ENCODE results near the gene NUFIP2.
A peak's percentile ranks its signal among the peaks of the same experiment; 100 is the strongest.

The NUFIP2 gene

GRCh38 chr17:29245401-29245800 lies 48.5 kb downstream of the NUFIP2 start:
- TF ChIP-seq CTCF (IDR thresholded peaks at IDR 0.05; ENCODE audit: insufficient read depth, low read length, missing control alignments), result no peak
- POLR2A ChIA-PET, result no interaction called here

GRCh38 chr17:29243792-29244191 lies 50.2 kb downstream of the NUFIP2 start:
- ChIA-PET CTCF (interaction anchor here (1.1 to 4.9 kb wide), 6 partner anchors 13 to 98 kb away, joined by 3 to 40 read pairs (median 5); partner anchors contain the start of gene MYO18A), POLR2A (interaction anchor here (0.6 kb wide), 1 partner anchor 8 kb away, joined by 3 read pairs; no protein-coding TSS in a partner anchor)
- H3K4me3 ChIP-seq (ENCODE audit: low read depth, low read length), result no peak overlapping the region
- peak; percentile 66 for TF ChIP-seq CTCF (IDR thresholded peaks at IDR 0.05; ENCODE audit: insufficient read depth, low read length, missing control alignments)
- DNase-seq (ENCODE audit: low read depth, low spot score), result no peak

More at GRCh38 chr17:29245401-29245800, 48.5 kb downstream of the NUFIP2 start:
- no peak overlapping the region for H3K4me3 ChIP-seq (ENCODE audit: low read depth, low read length)
- no peak for DNase-seq (ENCODE audit: low read depth, low spot score)
- CTCF ChIA-PET, result no interaction called here

GRCh38 chr17:29242790-29243189 lies 51.2 kb downstream of the NUFIP2 start:
- DNase-seq (ENCODE audit: low read depth, low spot score), result no peak
- POLR2A ChIA-PET, result interaction anchor here (3.0 kb wide), 1 partner anchor 8 kb away, joined by 18 read pairs; no protein-coding TSS in a partner anchor
- CTCF ChIA-PET, result interaction anchor here (0.8 to 4.9 kb wide), 8 partner anchors 8 to 119 kb away, joined by 3 to 40 read pairs (median 10); no protein-coding TSS in a partner anchor
- no peak for TF ChIP-seq CTCF (IDR thresholded peaks at IDR 0.05; ENCODE audit: insufficient read depth, low read length, missing control alignments)
- no peak overlapping the region for H3K4me3 ChIP-seq (ENCODE audit: low read depth, low read length)

DNA sequence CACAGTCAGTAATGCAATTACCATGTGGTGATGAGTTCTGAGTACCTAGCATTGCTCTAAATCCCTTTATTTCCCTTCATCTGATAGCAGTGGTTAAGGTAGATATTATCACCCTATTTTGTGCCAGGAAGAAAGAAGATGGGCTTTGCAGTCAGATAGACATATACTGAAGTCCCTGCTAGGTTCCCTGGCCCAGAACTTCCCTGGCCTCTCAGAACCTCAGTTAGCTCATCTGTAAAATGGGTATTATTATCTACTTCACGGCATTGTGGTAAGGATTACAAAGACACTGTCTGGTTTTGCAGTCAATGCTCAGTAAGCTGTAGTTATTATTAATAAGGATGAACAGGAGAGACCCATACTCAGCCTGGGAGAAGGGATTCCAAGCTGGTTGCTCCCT lies 51.9 kb downstream of the NUFIP2 start:
- POLR2A ChIA-PET, result interaction anchor here (0.6 to 3.0 kb wide), 2 partner anchors 8 to 23 kb away, joined by 3 to 18 read pairs; no protein-coding TSS in a partner anchor
- CTCF ChIA-PET, result interaction anchor here (0.6 to 4.9 kb wide), 8 partner anchors 9 to 118 kb away, joined by 3 to 40 read pairs (median 11); no protein-coding TSS in a partner anchor
- H3K4me3 ChIP-seq (ENCODE audit: low read depth, low read length), result no peak overlapping the region
- DNase-seq (ENCODE audit: low read depth, low spot score), result no peak
- no peak for TF ChIP-seq CTCF (IDR thresholded peaks at IDR 0.05; ENCODE audit: insufficient read depth, low read length, missing control alignments)

GRCh38 chr17:29240968-29241963 lies 52.7 kb downstream of the NUFIP2 start:
- peak; percentile 89 for DNase-seq (ENCODE audit: low read depth, low spot score)
- no peak for TF ChIP-seq CTCF (IDR thresholded peaks at IDR 0.05; ENCODE audit: insufficient read depth, low read length, missing control alignments)
- no peak overlapping the region for H3K4me3 ChIP-seq (ENCODE audit: low read depth, low read length)
- ChIA-PET POLR2A (interaction anchor here (1.0 to 3.0 kb wide), 6 partner anchors 9 to 53 kb away, joined by 3 to 18 read pairs (median 4); partner anchors contain the start of gene NUFIP2), CTCF (interaction anchor here (0.6 to 4.9 kb wide), 18 partner anchors 10 to 129 kb away, joined by 3 to 40 read pairs (median 5); partner anchors contain the start of genes MYO18A and NUFIP2)

Measured in AG04449 (cell line).